PC-9 (cell line): Measurements from ENCODE around the gene EML6. TPM values are rescaled to one million over a fixed set of nuclear protein-coding genes. Genes with fewer than 3 reads are reported as not detected.
"Not testable (repeated sequence)": the region's sequence is repeated elsewhere in the genome, so short reads cannot be mapped to it uniquely, and the experiment has no call there.

Source experiments
- BruUV-seq: library from RNA; stranded (reverse); fragments of 400-500 nt; replicated peaks from 2 replicates; lab custom pipeline; 2021; lab: Mats Ljungman, UMichigan
- CTCF ChIA-PET: fragments of 300-600 bp; sonication (Branson Sonifier 250); formaldehyde crosslinking; loops from one replicate; lab custom pipeline; 2022; ENCODE audit warnings: antibody characterized with exemption; lab: Charles Lee
- POLR2A ChIA-PET: fragments of 300-600 bp; sonication (Branson Sonifier 250); formaldehyde crosslinking; loops from one replicate; lab custom pipeline; 2022; ENCODE audit warnings: antibody characterized with exemption; ENCODE audit not compliant: unreplicated experiment; lab: Charles Lee
- DNase-seq, 2 experiments: peaks; one replicate each; pipeline versions ENCODE4 v3.0.0 to v3.0.0-alpha.2; 2015 to 2022; ENCODE audit warnings: mixed read lengths in 1 of 2
- H2AFZ ChIP-seq: fragments of 200-600 bp; sonication (generic); 2 replicates; pipeline ENCODE4 v1.8.1; 2017; ENCODE audit warnings: antibody characterized with exemption
- H3F3A ChIP-seq: fragments of 200-600 bp; sonication (generic); 2 replicates; pipeline ENCODE4 v1.8.1; 2017; ENCODE audit warnings: antibody characterized with exemption, mild to moderate bottlenecking, low read depth; ENCODE audit not compliant: insufficient read depth
- H3K27ac ChIP-seq: fragments of 200-600 bp; sonication (generic); 2 replicates; pipeline ENCODE4 v1.6.1; 2016; ENCODE audit warnings: mixed run types
- H3K27me3 ChIP-seq: fragments of 200-600 bp; sonication (generic); 2 replicates; pipeline ENCODE4 v1.6.1; 2016; ENCODE audit warnings: low read depth, mixed run types; ENCODE audit not compliant: insufficient read depth
- H3K36me3 ChIP-seq: fragments of 200-600 bp; sonication (generic); 2 replicates; pipeline ENCODE4 v1.6.1; 2016; ENCODE audit warnings: low read depth, mixed run types
- H3K4me1 ChIP-seq: fragments of 200-600 bp; sonication (generic); replicated peaks from 2 replicates; pipeline ENCODE4 v1.6.1; 2016; ENCODE audit warnings: mixed run types; ENCODE audit not compliant: insufficient read depth
- H3K4me2 ChIP-seq: fragments of 200-600 bp; sonication (generic); 2 replicates; pipeline ENCODE4 v1.6.1; 2017; ENCODE audit warnings: mixed run types
- H3K4me3 ChIP-seq: fragments of 200-600 bp; sonication (generic); 2 replicates; pipeline ENCODE4 v1.6.1; 2016; ENCODE audit warnings: mixed run types
- H3K79me2 ChIP-seq: fragments of 200-600 bp; sonication (generic); 2 replicates; pipeline ENCODE4 v1.6.1; 2017; ENCODE audit warnings: low read depth, mixed run types
- H3K9me2 ChIP-seq: fragments of 200-600 bp; sonication (generic); 2 replicates; pipeline ENCODE4 v1.8.1; 2017; ENCODE audit warnings: mild to moderate bottlenecking; ENCODE audit not compliant: insufficient read depth
- H3K9me3 ChIP-seq: fragments of 200-600 bp; sonication (generic); 2 replicates; pipeline ENCODE4 v1.8.1; 2016; ENCODE audit warnings: low read depth; ENCODE audit not compliant: insufficient read depth
- H4K20me1 ChIP-seq: fragments of 200-600 bp; sonication (generic); 2 replicates; pipeline ENCODE4 v1.8.1; 2017; ENCODE audit not compliant: insufficient read depth
- EZH2 ChIP-seq: fragments of 200-600 bp; sonication (generic); IDR thresholded peaks from 2 replicates; pipeline ENCODE4 v1.8.0; 2017; ENCODE audit warnings: antibody characterized with exemption, low read depth
- intact Hi-C: fragments of 100-400 bp; cut with micrococcal nuclease; formaldehyde crosslinking; loops from one replicate; pipeline ENCODE4 v1.10.0; 2022; ENCODE audit not compliant: unreplicated experiment
- total RNA-seq: library from RNA; stranded (reverse); gene quantifications from 2 replicates; pipeline ENCODE4 v1.2.3, GENCODE V29; 2021
- TF ChIP-seq, protein P1 (sequence below): fragments of 200-600 bp; sonication (generic); conservative IDR thresholded peaks from 2 replicates; pipeline ENCODE4 v1.6.1; 2017; ENCODE audit warnings: mixed run types, antibody characterized with exemption, mild to moderate bottlenecking, moderate library complexity

EML6 gene
- total RNA-seq, 1 experiment from 2014 or later = 3.7 TPM

DNA sequence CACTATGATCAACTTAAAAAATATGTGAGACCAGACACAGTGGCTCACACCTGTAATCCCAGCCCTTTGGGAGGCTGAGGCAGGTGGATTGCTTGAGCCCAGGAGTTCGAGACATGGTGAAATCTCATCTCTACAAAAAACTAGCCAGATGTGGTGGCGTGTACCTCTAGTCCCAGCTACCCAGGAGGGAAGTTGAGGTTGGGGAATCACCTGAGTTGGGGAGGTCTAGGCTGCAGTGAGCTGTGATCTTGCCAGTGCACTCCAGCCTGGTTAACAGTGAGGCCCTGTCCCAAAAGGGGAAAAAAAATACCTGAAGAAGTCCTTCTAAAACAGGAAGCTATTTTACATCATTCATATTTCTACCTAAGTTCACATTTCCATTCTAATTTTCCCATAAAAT, 144.0 kb downstream of the EML6 start:
- no TSS peak for BruUV-seq

DNA sequence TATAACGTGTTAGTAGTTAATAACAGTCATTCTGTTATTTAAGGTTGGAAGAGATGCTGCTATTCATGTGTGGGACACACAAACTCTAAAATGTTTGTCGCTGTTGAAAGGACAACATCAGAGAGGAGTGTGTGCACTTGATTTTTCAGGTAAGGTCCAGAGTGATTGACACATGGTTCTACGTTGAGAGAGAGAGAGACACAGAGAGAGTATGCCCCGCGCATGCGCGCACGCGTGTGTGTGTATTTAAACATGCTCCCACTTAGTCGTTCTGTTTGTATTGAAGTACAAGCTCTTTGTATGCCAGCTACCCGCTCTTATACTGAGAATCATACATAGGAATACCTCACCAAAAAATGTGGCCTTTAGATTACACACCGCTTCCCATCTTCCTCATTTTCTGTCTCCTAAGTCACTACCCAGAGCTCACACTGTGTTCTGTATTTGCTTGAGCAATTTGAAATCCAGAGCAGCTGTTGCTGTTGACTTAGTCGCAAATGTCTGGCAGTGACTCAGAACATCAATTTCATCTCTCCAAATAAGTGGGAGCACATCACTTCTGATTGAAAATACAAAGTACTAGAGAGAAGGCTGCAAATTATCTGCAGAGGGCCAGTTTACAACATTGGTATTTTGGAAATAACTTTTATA, 148.1 kb downstream of the EML6 start:
- TF ChIP-seq EZH2 = no peak
- TF ChIP-seq, protein P1, sequence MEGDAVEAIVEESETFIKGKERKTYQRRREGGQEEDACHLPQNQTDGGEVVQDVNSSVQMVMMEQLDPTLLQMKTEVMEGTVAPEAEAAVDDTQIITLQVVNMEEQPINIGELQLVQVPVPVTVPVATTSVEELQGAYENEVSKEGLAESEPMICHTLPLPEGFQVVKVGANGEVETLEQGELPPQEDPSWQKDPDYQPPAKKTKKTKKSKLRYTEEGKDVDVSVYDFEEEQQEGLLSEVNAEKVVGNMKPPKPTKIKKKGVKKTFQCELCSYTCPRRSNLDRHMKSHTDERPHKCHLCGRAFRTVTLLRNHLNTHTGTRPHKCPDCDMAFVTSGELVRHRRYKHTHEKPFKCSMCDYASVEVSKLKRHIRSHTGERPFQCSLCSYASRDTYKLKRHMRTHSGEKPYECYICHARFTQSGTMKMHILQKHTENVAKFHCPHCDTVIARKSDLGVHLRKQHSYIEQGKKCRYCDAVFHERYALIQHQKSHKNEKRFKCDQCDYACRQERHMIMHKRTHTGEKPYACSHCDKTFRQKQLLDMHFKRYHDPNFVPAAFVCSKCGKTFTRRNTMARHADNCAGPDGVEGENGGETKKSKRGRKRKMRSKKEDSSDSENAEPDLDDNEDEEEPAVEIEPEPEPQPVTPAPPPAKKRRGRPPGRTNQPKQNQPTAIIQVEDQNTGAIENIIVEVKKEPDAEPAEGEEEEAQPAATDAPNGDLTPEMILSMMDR = no peak
- H3K79me2 ChIP-seq = no peaks in the 10 kb centered on the region
- H3F3A ChIP-seq = no peaks in the 10 kb centered on the region
- H3K27ac ChIP-seq = no peak overlapping the region
- no peaks in the 10 kb centered on the region for H3K9me3 ChIP-seq
- CTCF ChIA-PET = no interaction called here
- H3K27me3 ChIP-seq = no peaks in the 10 kb centered on the region
- H3K4me3 ChIP-seq = no peak overlapping the region
- H4K20me1 ChIP-seq = no peaks in the 10 kb centered on the region
- intact Hi-C loops = no loop called here
- no peaks in the 10 kb centered on the region for H3K36me3 ChIP-seq
- DNase-seq = peak in 1 of 2 experiments; percentile 35
- H3K9me2 ChIP-seq = no peaks in the 10 kb centered on the region
- no peak overlapping the region for H2AFZ ChIP-seq
- H3K4me2 ChIP-seq = no peak overlapping the region
- no peaks in the 10 kb centered on the region for H3K4me1 ChIP-seq
- POLR2A ChIA-PET = no interaction called here
- BruUV-seq = no TSS peak

More for the DNA sequence above, 144.0 kb downstream of the EML6 start:
- Histone ChIP-seq H3F3A (no peaks in the 10 kb centered on the region), H3K79me2 (no peaks in the 10 kb centered on the region), H3K9me2 (no peaks in the 10 kb centered on the region), H3K36me3 (no peaks in the 10 kb centered on the region), H4K20me1 (no peaks in the 10 kb centered on the region), H3K27me3 (no peaks in the 10 kb centered on the region), H3K9me3 (no peaks in the 10 kb centered on the region), H3K4me1 (no peaks in the 10 kb centered on the region), H3K27ac (no peak overlapping the region), H2AFZ (no peak overlapping the region), H3K4me2 (no peak overlapping the region), H3K4me3 (no peak overlapping the region)
- ChIA-PET POLR2A (no interaction called here), CTCF (no interaction called here)
- DNase-seq = no peak
- intact Hi-C loops = no loop called here
- TF ChIP-seq, protein P1 = no peak
- TF ChIP-seq EZH2 = no peak

DNA sequence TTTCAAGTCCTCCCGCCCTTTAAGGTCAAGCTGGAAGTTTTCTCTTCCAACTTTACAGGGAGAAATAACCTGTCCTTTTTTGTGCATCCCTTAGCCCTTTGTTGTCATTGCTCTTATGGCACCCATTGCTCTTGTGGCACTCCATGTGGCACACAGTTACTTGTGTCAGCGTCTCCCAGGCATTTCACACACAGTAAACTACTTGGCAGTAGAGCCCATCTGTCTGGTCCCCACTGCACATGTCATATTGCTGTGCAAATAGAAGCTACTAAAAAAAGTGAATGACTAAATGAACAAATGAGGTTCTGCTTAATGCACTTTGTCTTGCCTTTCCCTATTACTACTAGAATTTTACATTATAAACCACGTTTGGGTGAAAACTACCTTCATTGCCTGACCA, 149.3 kb downstream of the EML6 start:
- no peaks in the 10 kb centered on the region for H4K20me1 ChIP-seq
- no peaks in the 10 kb centered on the region for H3K36me3 ChIP-seq
- no peaks in the 10 kb centered on the region for H3K4me1 ChIP-seq
- H3K27me3 ChIP-seq = no peaks in the 10 kb centered on the region
- no peaks in the 10 kb centered on the region for H3F3A ChIP-seq
- H3K9me2 ChIP-seq = no peaks in the 10 kb centered on the region
- H2AFZ ChIP-seq = no peak overlapping the region
- H3K4me2 ChIP-seq = no peak overlapping the region
- no peaks in the 10 kb centered on the region for H3K9me3 ChIP-seq
- no TSS peak for BruUV-seq
- no peak for TF ChIP-seq EZH2
- TF ChIP-seq, protein P1 = no peak
- CTCF ChIA-PET = no interaction called here
- intact Hi-C loops = no loop called here
- no peaks in the 10 kb centered on the region for H3K79me2 ChIP-seq
- POLR2A ChIA-PET = no interaction called here
- no peak for DNase-seq
- H3K27ac ChIP-seq = no peak overlapping the region
- no peak overlapping the region for H3K4me3 ChIP-seq

DNA sequence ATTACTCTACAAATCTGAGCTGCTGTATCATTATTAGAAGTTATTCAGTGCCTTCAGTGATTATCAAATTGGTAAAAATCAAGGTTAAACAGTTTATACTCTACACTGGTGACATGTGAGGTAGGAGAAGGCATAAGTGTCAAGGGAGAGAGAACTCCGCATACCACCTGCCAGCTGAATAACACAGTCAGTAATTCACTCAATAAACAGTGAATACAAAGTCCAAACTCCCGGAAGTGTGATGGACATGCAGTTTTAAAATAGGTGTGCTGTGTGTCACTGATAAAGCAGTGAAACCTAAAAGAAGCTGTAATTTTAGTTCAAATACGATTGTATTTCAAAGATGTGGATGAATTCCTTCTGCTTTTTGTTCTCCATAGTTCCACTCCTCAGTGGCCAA, 149.8 kb downstream of the EML6 start:
- H3K4me1 ChIP-seq, POLR2A ChIA-PET, intact Hi-C loops, H3K4me3 ChIP-seq, BruUV-seq, H3K4me2 ChIP-seq, H3K36me3 ChIP-seq, H3K9me3 ChIP-seq, H3F3A ChIP-seq, H3K79me2 ChIP-seq, H3K27me3 ChIP-seq, CTCF ChIA-PET, H4K20me1 ChIP-seq, DNase-seq, H3K27ac ChIP-seq, H3K9me2 ChIP-seq, H2AFZ ChIP-seq: not testable (repeated sequence)
